Breast epithelium (tissue), 4 donors: Measurements from ENCODE around the gene EPHA2. TPM values are rescaled to one million over a fixed set of nuclear protein-coding genes. Genes with fewer than 3 reads are reported as not detected.
A peak's percentile ranks its signal among the peaks of the same experiment; 100 is the strongest.

Experiments used
- DNase-seq, 2 donors: peaks; one replicate each; pipeline ENCODE4 v3.0.0-alpha.2; 2019; ENCODE audit warnings: low spot score in 2 of 2
- H3K27ac ChIP-seq, 2 donors: fragments of 200-600 bp; sonication (generic) in 1 of 2; one replicate each; pipeline ENCODE4 v1.5.1; 2016 to 2019; ENCODE audit warnings: mild to moderate bottlenecking in 1 of 2
- H3K27me3 ChIP-seq, 2 donors: fragments of 200-600 bp; sonication (generic) in 1 of 2; one replicate each; pipeline versions ENCODE4 v1.5.1 to v1.6.0; 2017 to 2019; ENCODE audit warnings: control low read depth in 1 of 2, mild to moderate bottlenecking in 1 of 2
- H3K36me3 ChIP-seq: fragments of 200-600 bp; one replicate; pipeline ENCODE4 v1.5.1; 2019
- H3K4me1 ChIP-seq, 2 donors: fragments of 200-600 bp; sonication (generic); one replicate each; pipeline ENCODE4 v1.5.1; 2016 to 2019; ENCODE audit warnings: control low read depth in 1 of 2
- H3K4me3 ChIP-seq, 3 donors: fragments of 200-600 bp; sonication (generic); 1 replicate in 2 of 3; 2 replicates in 1 of 3; pipeline ENCODE4 v1.5.1; 2016 to 2019; ENCODE audit warnings: mild to moderate bottlenecking in 3 of 3, moderate library complexity in 2 of 3
- H3K9me3 ChIP-seq, 2 donors: fragments of 200-600 bp; sonication (generic) in 1 of 2; one replicate each; pipeline ENCODE4 v1.5.1; 2016 to 2019; ENCODE audit warnings: control low read depth in 1 of 2
- CTCF ChIP-seq, 3 donors: fragments of 450-650 bp; IDR thresholded peaks; one replicate each; pipeline ENCODE4 v1.5.1; 2016 to 2017; ENCODE audit warnings: antibody characterized with exemption in 3 of 3, mild to moderate bottlenecking in 3 of 3, moderate library complexity in 3 of 3
- POLR2A ChIP-seq: fragments of 450-650 bp; IDR thresholded peaks from one replicate; pipeline ENCODE4 v1.6.1; 2016; ENCODE audit warnings: antibody characterized with exemption, mild to moderate bottlenecking, moderate library complexity
- POLR2AphosphoS5 ChIP-seq, 3 donors: sonication (generic); formaldehyde crosslinking; IDR thresholded peaks; one replicate each; pipeline ENCODE4 v1.6.1; 2017; ENCODE audit warnings: antibody characterized with exemption in 3 of 3
- intact Hi-C: fragments of 100-400 bp; cut with DNase I; formaldehyde crosslinking; loops from one replicate; pipeline ENCODE4 v1.15.1; 2023; ENCODE audit warnings: low total_unique reads
- total RNA-seq, 3 donors: library from RNA; depleted of rRNA; stranded (reverse); fragments of >200 nt; gene quantifications; one replicate each; pipeline ENCODE4 v1.1.0, GENCODE V29; 2016

The EPHA2 gene
- total RNA-seq, 3 donors from 2014 or later = 5.8 to 18.4 (median 16.7) TPM

- Histone ChIP-seq H3K4me1 (no peaks in the 10 kb centered on the region), H3K9me3 (no peaks in the 10 kb centered on the region), H3K27me3 (no peaks in the 10 kb centered on the region), H3K36me3 (no peaks in the 10 kb centered on the region), H3K27ac (no peak overlapping the region), H3K4me3 (no peak overlapping the region)
- no peak for TF ChIP-seq CTCF (IDR thresholded peaks at IDR 0.05)
- no peak for TF ChIP-seq POLR2AphosphoS5 (IDR thresholded peaks at IDR 0.05)
- TF ChIP-seq POLR2A = no peak
- intact Hi-C loops = loop anchor here (2.0 kb wide), 1 partner anchor 19 kb away; no protein-coding TSS in a partner anchor
- DNase-seq = no peak
Observed at GRCh38 chr1:16115468-16115983, 40.3 kb downstream of the EPHA2 start.

- intact Hi-C loops = loop anchor here (2.0 kb wide), 1 partner anchor 18 kb away; no protein-coding TSS in a partner anchor
- no peaks in the 10 kb centered on the region for H3K4me1 ChIP-seq
- no peaks in the 10 kb centered on the region for H3K36me3 ChIP-seq
Observed at GRCh38 chr1:16114527-16115467, 41.1 kb downstream of the EPHA2 start.

GRCh38 chr1:16112596-16113555, 43.0 kb downstream of the EPHA2 start:
- TF ChIP-seq CTCF (IDR thresholded peaks at IDR 0.05) (no peak), POLR2A (no peak), POLR2AphosphoS5 (IDR thresholded peaks at IDR 0.05) (no peak)
- Histone ChIP-seq H3K27me3 (no peaks in the 10 kb centered on the region), H3K4me1 (no peaks in the 10 kb centered on the region), H3K36me3 (no peaks in the 10 kb centered on the region), H3K4me3 (no peak overlapping the region), H3K9me3 (peaks cover 6 to 7% of the 10 kb centered on the region in 2 donors), H3K27ac (peak overlapping the region in 1 of 2 donors; percentile 74)
- intact Hi-C loops = no loop called here
- no peak for DNase-seq

More at GRCh38 chr1:16114527-16115467, 41.1 kb downstream of the EPHA2 start:
- Histone ChIP-seq H3K9me3 (no peaks in the 10 kb centered on the region), H3K27ac (no peak overlapping the region), H3K4me3 (no peak overlapping the region), H3K27me3 (no peaks in the 10 kb centered on the region)
- DNase-seq = no peak
- TF ChIP-seq POLR2AphosphoS5 (IDR thresholded peaks at IDR 0.05) (no peak), POLR2A (no peak), CTCF (IDR thresholded peaks at IDR 0.05) (no peak)

GRCh38 chr1:16111771-16112595, 43.9 kb downstream of the EPHA2 start:
- TF ChIP-seq CTCF (IDR thresholded peaks at IDR 0.05) (no peak), POLR2AphosphoS5 (IDR thresholded peaks at IDR 0.05) (no peak), POLR2A (no peak)
- peaks cover 6 to 9% of the 10 kb centered on the region in 2 donors for H3K9me3 ChIP-seq
- no peak for DNase-seq
- H3K4me1 ChIP-seq = no peaks in the 10 kb centered on the region
- peak overlapping the region in 1 of 2 donors; percentile 74 for H3K27ac ChIP-seq
- no peaks in the 10 kb centered on the region for H3K36me3 ChIP-seq
- intact Hi-C loops = no loop called here
- H3K4me3 ChIP-seq = no peak overlapping the region
- no peaks in the 10 kb centered on the region for H3K27me3 ChIP-seq
